Fibroblast of the aortic adventitia (primary cell): Measurements from ENCODE around the gene DNAJB4. TPM values are rescaled to one million over a fixed set of nuclear protein-coding genes. Genes with fewer than 3 reads are reported as not detected.

Source experiments
- DNase-seq: peaks from one replicate; pipeline ENCODE4 v3.0.0-alpha.2; 2010; ENCODE audit warnings: low read depth
- H3K4me3 ChIP-seq: 2 replicates; pipeline ENCODE4 v1.5.1; 2011; ENCODE audit warnings: low read depth, mild to moderate bottlenecking, control low read depth, low read length, moderate library complexity
- CTCF ChIP-seq: IDR thresholded peaks from 2 replicates; pipeline ENCODE4 v1.5.1; 2011; ENCODE audit warnings: mild to moderate bottlenecking, low read length, control low read depth, inconsistent platforms; ENCODE audit not compliant: insufficient read depth
- total RNA-seq: library from RNA; depleted of rRNA; stranded (reverse); fragments of >200 nt; gene quantifications from 2 replicates; pipeline ENCODE4 v1.2.3, GENCODE V29; 2012; ENCODE audit warnings: low replicate concordance

The DNAJB4 gene
- total RNA-seq, 1 donor = 42.0 TPM

GRCh38 chr1:78005448-78005722 lies 646 bp downstream of the DNAJB4 start:
- peak overlapping the region; percentile 68 for H3K4me3 ChIP-seq
- no peak for DNase-seq
- no peak for TF ChIP-seq CTCF

- DNase-seq = peak; percentile 96
- no peak for TF ChIP-seq CTCF
- H3K4me3 ChIP-seq = peak overlapping the region; percentile 68
Measured at GRCh38 chr1:78005755-78006154, 1.0 kb downstream of the DNAJB4 start.

- no peak for DNase-seq
- no peak for TF ChIP-seq CTCF
- H3K4me3 ChIP-seq = peak overlapping the region; percentile 68
Measured at GRCh38 chr1:78006521-78006920, 1.8 kb downstream of the DNAJB4 start.

- DNase-seq = no peak
- TF ChIP-seq CTCF = no peak
- H3K4me3 ChIP-seq = peak overlapping the region; percentile 68
Measured at GRCh38 chr1:78007677-78008341, 3.1 kb downstream of the DNAJB4 start.

GRCh38 chr1:78009276-78009675 lies 4.5 kb downstream of the DNAJB4 start:
- DNase-seq = no peak
- no peak for TF ChIP-seq CTCF
- no peak overlapping the region for H3K4me3 ChIP-seq

GRCh38 chr1:78009836-78010235 lies 5.1 kb downstream of the DNAJB4 start:
- H3K4me3 ChIP-seq = no peak overlapping the region
- DNase-seq = peak; percentile 64
- TF ChIP-seq CTCF = no peak

GRCh38 chr1:78011050-78011449 lies 6.3 kb downstream of the DNAJB4 start:
- DNase-seq = no peak
- H3K4me3 ChIP-seq = no peak overlapping the region
- no peak for TF ChIP-seq CTCF
